NOMO-1 treated with DMSO at 0.1 percent for 48 hours (cell line): ENCODE results near the gene NNT.
"Not testable (repeated sequence)": the region's sequence is repeated elsewhere in the genome, so short reads cannot be mapped to it uniquely, and the experiment has no call there.

ENCODE experiments used
- DNase-seq: peaks from one replicate; lab custom pipeline; 2025; ENCODE audit not compliant: unreplicated experiment; lab: John Stamatoyannopoulos, UW

Gene NNT

GRCh38 chr5:43582082-43583005 is 20.6 kb upstream of the NNT start:
- peak; percentile 19 for DNase-seq

GRCh38 chr5:43583724-43584123 is 19.3 kb upstream of the NNT start:
- no peak for DNase-seq

GRCh38 chr5:43584166-43584699 is 18.7 kb upstream of the NNT start:
- no peak for DNase-seq

DNA sequence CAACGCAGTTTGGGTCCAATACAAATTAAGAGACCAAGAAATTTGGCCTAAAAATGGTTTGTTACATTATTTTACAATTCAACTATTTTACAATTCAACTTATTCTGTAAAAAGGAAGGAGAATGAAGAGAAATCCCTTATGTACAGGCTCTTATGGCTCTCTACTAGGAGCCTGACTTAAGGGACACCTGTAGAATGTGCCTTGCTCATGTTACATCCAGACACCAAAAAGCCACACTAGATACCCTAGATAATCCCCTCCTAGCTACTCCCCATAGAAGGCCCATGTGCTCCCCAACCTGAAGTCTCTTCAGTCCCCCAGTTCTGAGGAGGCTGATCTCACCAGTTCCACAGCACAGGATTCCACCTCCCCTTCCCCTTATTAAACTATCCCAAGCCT is 14.1 kb upstream of the NNT start:
- DNase-seq: no peak

DNA sequence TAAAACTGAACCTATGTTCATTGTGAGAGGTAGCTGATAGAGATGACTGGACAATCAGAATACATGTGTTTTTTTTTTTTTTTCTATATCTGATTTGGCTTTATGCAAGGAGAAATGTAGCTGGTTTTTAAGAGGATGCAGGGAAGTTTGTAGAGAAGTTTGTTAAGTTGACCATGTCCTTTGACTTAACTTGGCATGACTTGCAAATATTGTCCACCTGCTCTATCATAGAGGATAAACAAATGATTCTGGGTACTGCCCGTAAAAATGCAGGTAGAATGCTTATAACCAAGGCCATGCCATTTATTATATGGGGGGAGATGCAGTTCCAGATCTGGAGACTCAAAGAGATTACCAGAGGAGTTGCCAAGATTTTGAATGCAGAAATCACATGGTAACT is 13.7 kb upstream of the NNT start:
- no peak for DNase-seq

GRCh38 chr5:43590700-43591099 is 12.3 kb upstream of the NNT start:
- no peak for DNase-seq

- peak; percentile 42 for DNase-seq
These were observed 10.6 kb upstream of the NNT start for GRCh38 chr5:43592363-43592762.

DNA sequence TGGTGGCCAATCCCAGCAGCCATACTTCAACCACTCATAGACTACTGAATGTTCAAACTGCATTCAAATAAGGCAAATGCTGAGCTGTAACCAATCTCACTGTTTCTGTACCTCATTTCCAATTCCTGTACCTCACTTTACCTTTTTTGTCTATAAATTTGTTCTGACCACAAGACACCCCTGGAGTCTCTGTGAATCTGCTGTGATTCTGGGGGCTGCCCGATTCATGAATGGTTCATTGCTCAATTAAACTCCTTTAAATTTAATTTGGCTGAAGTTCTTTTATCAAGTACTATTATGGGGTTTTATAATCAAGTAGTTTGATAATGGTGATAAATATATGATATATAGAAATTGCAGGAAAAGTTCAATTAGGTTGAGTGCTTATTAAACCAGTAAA is 4.1 kb upstream of the NNT start:
- not testable (repeated sequence) for DNase-seq

- DNase-seq: peak; percentile 54
These were observed 1.3 kb upstream of the NNT start for GRCh38 chr5:43601454-43602260.

DNA sequence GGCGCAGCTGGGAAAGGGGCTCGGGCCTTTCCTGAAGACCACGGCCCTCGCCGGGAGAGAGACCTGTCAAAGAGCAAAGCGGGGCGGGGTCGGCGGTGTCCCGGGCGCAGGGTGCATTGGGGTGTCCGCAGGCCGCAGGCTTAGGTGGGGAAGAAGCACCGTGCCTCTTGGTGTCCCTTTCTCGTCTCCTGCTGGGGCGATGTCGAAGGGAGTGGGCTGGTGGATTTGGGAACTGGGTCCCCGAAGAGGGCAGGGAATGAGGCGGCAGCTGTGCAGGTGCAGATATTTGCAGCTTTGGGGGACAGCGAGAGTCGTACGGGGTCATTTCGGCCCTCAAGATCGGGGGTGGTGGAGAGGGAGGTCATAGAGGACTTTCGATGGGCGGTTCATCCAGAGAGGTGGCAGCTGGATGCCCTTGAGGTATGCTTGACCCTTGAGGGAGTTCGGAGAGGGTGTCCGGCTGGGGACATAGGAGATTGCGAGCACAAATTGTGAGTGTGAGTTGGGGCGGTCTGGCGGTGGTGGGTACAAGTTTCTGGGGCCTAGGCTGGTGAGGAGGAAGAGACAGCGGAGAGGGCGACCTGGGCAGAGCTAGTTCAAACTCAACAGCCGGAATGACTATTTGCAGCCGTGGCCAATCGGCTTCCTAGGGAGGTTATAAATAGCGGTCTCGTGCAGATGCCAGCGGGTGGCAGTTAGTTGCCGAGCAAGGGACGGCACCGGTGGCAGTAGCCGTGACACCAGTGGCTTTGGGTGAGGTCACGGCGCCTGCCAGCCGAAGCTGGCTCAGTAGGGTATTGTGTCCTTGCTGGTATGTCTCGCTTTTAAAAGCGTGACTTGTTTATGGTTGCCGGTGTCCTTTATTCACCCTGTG is 601 bp downstream of the NNT start:
- peak; percentile 98 for DNase-seq

DNA sequence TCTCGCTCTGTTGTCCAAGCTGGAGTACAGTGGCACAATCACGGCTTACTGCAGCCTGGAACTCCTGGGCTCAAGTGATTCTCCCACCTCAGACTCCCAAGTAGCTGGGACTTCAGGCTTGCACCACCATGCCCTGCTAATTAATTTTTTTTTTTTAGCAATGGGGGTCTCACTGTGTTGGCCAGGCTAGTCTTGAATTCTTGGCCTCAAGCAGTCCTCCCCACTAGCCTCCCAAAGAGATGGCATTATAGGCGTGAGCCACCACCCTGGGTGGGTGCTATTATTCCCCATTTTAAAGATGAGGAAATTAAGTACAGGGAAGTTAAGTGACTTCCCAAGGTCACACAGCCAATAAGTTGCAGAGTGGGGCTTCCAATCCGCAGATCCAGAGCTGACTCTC is 1.7 kb downstream of the NNT start:
- no peak for DNase-seq

GRCh38 chr5:43606351-43606750 is 3.4 kb downstream of the NNT start:
- DNase-seq: no peak

- no peak for DNase-seq
These were observed 5.4 kb downstream of the NNT start for GRCh38 chr5:43608406-43608805.

DNA sequence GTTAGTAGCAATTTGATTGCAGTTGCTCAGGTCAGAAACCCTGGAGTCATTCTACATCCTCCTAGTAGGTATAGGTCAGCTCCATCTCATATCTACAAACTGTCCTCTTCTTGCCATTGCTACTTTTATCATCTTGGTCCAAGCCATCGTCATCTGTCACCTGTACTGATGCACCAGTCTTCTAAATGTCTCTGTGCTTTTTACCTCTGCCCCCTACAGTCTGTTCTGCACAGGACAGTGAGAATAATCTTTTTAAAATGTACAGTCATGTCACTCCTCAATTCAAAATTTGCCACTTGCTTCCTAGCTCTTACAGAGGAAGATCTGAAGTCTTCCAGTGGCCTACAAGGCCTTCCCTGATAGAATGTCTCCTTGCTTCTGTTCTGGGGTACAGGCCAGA is 6.8 kb downstream of the NNT start:
- peak; percentile 20 for DNase-seq

- no peak for DNase-seq
These were observed 10.4 kb downstream of the NNT start for GRCh38 chr5:43613370-43613769.

GRCh38 chr5:43615445-43616184 is 12.6 kb downstream of the NNT start:
- DNase-seq: no peak

GRCh38 chr5:43616535-43616934 is 13.6 kb downstream of the NNT start:
- DNase-seq: no peak

DNA sequence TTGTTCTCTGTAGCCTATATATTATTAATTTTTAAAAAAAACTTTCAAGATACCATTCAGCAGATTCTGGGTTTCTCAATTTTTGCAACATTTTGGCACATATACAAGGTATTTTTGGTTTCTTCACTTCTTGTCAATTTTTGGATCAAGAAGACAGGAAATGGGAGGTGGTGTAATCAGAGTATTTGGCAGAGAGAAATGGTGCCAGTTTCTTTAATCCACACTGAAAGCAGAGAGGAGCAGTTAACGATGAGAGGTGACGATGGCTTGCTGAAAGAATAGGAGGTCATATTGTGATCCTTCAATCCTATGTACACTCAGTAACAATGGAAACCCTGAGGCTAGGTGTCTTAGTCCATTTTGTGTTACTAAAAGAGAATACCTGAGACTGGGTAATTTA is 16.4 kb downstream of the NNT start:
- no peak for DNase-seq

DNA sequence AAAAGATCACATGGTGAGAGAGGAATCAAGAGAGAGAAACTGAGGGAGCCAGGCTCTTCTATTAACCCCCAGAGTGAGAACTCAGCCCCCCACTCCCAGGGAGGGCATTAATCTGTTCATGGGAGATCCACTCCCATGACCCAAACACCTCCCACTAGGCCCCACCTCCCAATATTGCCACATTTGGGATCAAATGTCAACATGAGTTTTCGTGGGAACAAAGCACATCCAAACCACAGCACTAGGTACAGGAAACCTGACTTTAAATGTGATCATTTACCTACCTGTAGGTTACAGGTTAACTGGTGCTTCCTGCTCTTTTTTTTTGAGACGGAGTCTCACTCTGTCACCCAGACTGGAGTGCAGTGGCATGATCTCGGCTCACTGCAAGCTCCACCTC is 16.9 kb downstream of the NNT start:
- DNase-seq: no peak

DNA sequence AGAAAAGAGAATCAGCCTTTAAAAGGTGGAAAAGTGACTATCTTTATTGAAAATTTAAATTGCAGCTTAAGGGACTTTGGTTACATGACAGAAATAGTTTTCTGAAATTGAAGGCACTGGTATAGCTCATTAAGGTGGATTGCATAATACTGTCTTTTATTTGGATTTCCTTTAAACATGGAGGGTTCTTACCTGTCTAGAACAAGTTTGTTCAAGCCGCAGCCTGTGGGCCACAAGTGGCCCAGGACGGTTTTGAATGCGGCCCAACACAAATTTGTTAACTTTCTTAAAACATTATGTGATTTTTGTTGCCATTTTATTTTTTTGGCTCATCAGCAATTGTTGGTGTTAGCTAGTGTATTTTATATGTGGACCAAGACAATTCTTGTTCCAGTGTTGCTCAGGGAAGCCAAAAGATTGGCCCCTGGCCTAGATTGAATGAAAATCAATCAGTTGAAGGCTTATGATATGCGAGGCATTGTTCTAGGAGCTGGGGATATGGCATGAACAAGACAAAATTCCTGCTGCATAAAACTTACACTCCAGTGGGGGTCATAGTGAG is 18.0 kb downstream of the NNT start:
- DNase-seq: no peak
